ENCODE results near the gene MRPS5.
"Not testable (repeated sequence)": the region's sequence is repeated elsewhere in the genome, so short reads cannot be mapped to it uniquely, and the experiment has no call there.

The MRPS5 gene

DNA sequence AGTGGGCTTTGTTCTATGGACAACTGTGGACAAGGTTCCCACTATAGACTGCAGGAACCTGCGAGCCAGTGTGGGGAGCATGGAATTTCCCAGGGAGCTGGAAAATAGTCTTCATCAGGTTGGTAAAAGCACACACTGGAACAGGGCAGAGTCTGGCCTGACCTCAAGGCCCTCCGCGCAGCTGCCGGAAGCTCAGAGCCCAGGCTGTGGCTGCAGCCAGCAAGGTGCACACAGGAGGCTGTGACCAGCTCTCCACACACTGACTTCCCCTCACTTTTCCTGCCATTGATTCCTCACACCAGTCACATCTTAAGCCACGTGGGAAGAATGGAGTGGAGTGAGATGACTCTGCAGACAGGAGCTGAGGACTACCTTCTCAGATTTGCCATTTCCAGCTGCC is 77.0 kb downstream of the MRPS5 start:
- DNase-seq, result no peak

DNA sequence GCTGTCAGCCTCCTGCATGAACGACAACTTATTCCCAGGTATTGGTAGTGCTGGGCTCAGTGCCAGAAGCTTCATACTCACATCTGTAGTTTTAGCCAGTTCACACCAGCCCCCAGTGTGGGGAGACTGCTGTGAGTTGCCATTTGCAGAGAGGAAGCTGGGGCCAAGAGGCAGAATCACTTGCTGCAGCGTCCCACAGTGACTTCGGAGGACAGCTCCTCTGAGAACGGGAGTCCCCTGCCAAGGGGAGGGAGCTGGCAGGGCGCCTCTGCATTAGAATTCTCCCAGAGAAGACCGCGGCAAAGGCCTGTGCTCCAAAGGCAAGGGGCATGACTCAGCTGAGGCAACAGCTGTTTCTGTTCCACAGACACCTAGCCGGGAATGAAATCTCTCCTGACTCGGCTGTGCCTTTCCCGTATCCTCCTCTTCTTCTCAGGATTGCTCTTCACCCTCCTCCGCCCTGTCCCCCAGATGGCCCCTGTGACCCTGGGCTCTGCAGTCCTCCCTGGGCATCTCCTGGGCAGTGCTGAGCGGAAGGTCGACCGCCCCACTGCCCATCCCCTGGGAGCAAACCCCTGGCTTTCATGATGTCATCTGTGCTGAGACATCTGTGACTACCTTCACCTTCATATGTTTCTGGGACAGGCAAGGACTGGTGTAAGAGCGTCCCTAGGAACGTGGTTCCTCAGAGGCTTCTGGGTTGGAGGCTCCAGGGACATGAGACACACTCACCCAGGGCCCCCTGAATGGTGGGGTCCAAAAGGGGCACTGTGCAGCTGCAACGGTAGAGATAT is 78.1 kb downstream of the MRPS5 start:
- DNase-seq, result no peak

DNA sequence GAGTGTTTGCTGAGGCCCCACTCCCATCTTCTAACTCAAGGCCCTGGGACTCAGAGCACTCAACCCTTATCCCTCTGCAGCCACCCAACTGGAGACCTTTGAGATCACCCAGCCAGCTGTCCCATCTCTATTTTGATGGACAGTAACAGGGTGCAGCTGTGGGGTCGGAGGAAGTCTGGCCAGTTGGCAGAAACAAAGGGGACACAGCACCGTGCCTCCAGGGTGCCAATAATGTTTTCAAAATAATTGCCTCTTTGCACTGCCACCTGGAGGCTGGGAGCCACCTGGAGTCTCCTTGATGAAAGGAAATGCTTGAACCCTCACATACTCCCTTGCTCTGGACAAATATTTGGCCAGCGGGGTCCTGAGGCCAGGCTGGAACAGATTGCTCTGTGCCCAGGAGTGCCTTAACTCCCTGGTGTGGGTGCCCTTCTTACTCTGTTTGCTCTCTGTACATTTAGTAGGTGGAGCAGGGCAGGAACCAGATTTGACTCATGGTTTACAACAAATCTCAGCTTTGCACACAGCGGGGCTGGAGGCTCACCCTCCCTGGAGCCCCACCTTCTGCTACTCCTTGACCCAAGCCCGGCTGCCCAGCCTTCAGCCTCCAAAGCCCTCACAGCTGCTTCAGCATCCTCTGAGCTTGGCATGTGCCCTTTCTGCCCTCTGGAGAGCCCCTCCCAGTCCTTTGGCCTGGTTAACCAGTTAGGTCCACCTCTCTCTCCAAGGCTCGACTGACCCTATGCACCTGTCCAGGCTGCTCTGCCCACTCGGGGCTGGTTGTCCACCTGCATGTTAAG is 78.9 kb downstream of the MRPS5 start:
- no peak for DNase-seq

DNA sequence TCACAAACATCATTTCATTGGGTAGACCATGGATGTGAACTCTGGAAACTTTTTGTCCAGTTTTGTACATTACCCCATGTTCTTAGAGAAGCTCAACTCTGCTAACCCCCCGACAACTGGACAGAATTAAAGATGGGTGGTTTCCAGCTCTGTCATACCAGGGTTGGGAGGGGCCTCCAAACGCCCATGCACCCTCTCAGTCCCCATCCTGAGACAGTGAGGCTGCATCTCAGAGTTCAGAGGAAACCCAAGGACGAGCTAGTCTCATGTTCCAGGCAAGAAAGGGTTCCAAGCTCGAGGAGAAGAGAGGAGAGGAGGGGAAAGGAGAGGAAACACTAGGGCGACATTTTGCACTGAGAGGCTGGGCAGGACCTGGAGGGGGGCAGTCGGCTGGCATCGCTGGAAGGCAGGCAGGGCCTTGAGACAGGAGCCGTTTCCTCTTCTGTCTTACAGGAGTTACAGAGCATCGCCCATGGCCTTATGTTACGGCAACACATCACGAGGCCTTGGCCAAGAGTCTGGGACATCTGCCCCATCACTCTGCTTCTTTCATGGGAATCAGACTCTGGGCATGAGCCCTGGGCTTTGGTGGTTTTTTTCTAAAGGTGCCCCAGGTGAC is 79.7 kb downstream of the MRPS5 start:
- no peak for DNase-seq

DNA sequence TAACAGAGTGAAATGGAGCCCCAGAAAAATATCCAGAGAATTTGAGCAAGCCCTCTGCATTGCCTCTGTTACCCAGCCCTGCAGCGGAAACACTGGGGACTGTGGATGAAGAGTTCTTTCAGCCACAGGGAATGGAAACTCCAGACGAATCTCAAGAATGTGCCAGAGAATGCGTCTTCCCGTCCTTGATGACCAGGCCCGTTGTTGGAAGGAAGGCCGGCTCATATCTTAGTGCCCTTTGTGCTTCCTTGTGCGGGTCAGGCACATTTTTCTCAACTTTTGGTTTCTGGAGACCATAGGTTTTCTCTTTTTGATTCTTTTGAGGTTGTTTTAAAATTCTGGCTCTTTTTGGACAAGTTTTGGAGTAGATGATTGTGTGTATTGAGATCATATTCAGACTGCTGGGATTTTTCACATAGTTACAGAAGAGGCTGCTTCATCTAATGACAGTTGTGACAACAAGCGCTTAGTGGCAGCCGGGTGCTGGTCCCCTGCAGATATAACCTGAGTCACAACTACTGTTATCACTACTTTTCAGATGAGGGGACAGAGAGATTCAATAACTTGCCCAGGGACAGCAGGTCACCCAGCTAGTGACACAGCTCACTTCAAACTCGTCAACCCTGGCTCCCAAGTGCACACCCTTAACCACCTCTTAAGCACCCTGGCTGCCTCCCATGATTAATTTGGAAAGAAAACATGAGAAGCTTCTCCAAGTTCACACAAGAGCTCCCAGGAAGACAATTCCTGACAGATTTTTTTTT is 80.4 kb downstream of the MRPS5 start:
- DNase-seq, result no peak

DNA sequence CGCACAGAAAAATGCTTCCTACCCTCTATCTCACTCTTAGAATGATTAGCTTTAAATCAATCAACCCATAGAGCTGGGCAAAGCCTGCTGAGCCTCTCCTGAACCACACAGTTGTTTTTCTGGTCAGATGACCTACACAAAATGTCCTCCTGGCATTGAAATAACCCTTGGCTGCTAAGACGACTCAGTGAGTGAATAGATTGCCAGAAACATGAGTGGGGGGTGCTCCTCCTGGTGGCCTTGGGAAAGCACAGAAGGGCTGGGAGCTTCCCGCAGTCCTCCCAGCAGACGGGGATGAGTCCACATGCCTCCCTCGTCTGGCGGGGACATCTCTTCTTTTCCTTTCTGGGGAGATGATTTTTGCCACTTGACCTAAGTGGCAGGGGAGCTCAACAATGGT is 81.2 kb downstream of the MRPS5 start:
- no peak for DNase-seq

DNA sequence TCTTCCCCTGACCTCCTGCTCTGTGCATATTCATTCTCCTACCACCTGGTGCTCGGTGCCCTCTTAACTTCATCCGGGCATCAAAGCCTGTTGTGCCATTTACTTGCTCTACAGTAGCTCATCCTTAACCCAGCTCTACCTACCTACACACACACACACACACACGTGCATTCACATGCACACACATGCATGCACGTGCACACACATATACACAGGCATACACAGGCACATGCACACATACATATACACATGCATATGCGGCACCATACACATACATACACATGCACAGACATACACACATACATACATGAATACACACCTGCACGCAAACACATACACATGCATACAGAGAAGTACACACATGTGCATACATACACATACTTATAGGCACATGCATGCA is 81.6 kb downstream of the MRPS5 start:
- DNase-seq, result no peak

DNA sequence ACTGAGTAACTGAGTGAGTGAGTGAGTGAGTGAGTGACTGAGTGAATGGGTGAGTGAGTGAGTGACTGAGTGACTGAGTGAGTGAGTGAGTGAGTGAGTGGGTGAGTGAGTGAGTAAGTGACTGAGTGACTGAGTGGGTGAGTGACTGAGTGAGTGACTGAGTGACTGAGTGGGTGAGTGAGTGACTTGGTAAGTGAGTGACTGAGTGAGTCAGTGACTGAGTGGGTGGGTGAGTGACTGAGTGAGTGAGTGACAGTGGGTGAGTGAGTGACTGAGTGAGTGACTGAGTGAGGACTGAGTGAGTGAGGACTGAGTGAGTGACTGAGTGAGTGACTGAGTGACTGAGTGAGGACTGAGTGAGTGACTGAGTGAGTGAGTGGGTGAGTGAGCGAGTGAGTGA is 82.2 kb downstream of the MRPS5 start:
- no peak for DNase-seq

DNA sequence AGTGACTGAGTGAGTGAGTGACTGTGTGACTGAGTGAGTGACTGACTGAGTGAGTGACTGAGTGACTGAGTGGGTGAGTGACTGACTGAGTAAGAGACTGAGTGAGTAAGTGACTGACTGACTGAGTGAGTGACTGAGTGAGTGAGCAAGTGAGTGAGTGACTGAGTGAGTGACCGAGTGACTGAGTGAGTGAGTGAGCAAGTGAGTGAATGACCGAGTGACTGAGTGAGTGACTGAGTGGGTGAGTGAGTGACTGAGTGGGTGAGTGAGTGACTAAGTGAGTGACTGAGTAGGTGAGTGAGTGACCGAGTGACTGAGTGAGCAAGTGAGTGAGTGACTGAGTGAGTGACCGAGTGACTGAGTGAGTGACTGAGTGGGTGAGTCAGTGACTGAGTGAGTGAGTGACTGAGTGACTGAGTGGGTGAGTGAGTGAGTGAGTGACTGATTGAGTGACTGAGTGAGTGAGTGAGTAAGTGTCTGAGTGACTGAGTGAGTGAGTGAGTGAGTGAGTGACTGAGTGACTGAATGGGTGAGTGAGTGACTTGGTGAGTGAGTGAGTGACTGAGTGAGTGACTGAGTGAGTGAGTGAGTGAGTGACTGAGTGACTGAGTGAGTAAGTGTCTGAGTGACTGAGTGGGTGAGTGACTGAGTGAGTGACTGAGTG is 82.8 kb downstream of the MRPS5 start:
- no peak for DNase-seq

DNA sequence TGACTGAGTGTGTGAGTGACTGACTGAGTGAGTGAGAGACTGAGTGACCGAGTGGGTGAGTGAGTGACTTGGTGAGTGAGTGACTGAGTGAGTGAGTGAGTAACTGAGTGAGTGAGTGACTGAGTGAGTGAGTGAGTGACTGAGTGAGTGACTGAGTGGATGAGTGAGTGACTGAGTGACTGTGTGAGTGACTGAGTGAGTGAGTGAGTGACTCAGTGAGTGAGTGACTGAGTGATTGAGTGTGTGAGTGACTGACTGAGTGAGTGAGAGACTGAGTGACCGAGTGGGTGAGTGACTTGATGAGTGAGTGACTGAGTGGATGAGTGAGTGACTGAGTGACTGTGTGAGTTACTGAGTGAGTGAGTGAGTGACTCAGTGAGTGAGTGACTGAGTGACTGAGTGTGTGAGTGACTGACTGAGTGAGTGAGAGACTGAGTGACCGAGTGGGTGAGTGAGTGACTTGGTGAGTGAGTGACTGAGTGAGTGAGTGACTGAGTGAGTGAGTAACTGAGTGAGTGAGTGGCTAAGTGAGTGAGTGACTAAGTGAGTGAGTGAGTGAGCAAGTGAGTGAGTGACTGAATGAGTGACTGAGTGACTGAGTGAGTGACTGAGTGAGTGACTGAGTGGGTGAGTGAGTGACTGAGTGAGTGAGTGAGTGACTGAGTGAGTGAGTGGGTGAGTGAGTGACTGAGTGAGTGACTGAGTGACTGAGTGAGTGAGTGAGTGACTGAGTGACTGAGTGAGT is 83.6 kb downstream of the MRPS5 start:
- DNase-seq, result not testable (repeated sequence)

DNA sequence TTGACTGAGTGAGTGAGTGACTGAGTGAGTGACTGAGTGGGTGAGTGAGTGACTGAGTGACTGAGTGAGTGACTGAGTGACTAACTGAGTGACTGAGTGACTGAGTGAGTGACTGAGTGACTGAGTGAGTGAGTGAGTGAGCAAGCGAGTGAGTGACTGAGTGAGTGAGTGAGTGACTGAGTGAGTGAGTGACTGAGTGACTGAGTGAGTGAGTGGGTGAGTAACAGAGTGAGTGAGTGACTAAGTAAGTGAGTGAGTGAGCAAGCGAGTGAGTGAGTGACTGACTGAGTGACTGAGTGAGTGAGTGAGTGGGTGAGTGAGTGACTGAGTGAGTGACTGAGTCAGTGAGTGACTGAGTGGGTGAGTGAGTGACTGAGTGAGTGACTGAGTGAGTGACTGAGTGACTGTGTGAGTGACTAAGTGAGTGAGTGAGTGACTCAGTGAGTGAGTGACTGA is 84.2 kb downstream of the MRPS5 start:
- no peak for DNase-seq

DNA sequence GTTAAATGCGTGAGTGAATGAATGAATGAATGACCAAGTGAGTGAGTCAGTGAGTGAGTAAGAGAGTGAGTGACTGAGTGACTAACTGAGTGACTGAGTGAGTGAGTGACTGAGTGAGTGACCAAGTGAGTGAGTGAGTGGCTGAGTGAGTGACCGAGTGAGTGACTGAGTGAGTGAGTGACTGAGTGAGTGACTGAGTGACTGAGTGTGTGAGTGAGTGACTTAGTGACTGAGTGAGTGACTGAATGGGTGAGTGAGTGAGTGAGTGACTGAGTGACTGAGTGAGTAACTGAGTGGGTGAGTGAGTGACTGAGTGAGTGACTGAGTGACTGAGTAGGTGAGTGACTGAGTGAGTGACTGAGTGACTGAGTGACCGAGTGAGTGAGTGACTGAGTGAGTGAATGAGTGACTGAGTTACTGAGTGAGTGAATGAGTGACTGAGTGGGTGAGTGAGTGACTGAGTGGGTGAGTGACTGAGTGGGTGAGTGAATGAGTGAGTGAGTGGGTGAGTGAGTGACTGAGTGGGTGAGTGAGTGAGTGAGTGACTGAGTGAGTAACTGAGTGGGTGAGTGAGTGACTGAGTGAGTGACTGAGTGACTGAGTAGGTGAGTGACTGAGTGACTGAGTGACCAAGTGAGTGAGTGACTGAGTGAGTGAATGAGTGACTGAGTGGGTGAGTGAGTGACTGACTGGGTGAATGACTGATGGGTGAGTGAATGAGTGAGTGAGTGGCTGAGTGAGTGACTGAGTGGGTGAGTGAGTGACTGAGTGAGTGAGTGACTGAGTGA is 84.8 kb downstream of the MRPS5 start:
- no peak for DNase-seq

Measured in KG1 (cell line).